Measurements from ENCODE around the gene AZU1.

Gene AZU1

GRCh38 chr19:855566-856120, 28.0 kb downstream of the AZU1 start:
- DNase-seq, result no peak

- DNase-seq, result no peak
Measured at GRCh38 chr19:858284-858683, 30.6 kb downstream of the AZU1 start.

- no peak for DNase-seq
Measured at GRCh38 chr19:858868-859843, 31.5 kb downstream of the AZU1 start, which contains the start of gene CFD. CFD (plus strand) TSS chr19:859664; CDS start chr19:859690, 26 bp downstream.

- no peak for DNase-seq
Measured at GRCh38 chr19:861141-861755, 33.6 kb downstream of the AZU1 start.

GRCh38 chr19:861756-862580, 34.3 kb downstream of the AZU1 start:
- DNase-seq, result peak; percentile 46

GRCh38 chr19:862581-863314, 35.1 kb downstream of the AZU1 start:
- DNase-seq, result peak; percentile 48

- no peak for DNase-seq
Measured at GRCh38 chr19:863315-863620, 35.6 kb downstream of the AZU1 start.

- DNase-seq, result no peak
Measured at GRCh38 chr19:866769-867300, 39.2 kb downstream of the AZU1 start.

GRCh38 chr19:867301-867793, 39.7 kb downstream of the AZU1 start:
- no peak for DNase-seq

- DNase-seq, result no peak
Measured at GRCh38 chr19:867855-868457, 40.3 kb downstream of the AZU1 start.

- no peak for DNase-seq
Measured at GRCh38 chr19:868458-869244, 41.0 kb downstream of the AZU1 start.

- DNase-seq, result no peak
Measured at GRCh38 chr19:869245-870177, 41.9 kb downstream of the AZU1 start.

- no peak for DNase-seq
Measured at GRCh38 chr19:870314-870713, 42.7 kb downstream of the AZU1 start.

GRCh38 chr19:870963-871401, 43.3 kb downstream of the AZU1 start:
- DNase-seq, result no peak

GRCh38 chr19:871446-872265, 44.0 kb downstream of the AZU1 start:
- DNase-seq, result no peak

- DNase-seq, result no peak
Measured at GRCh38 chr19:872266-872951, 44.8 kb downstream of the AZU1 start.

GRCh38 chr19:873084-873483, 45.4 kb downstream of the AZU1 start:
- DNase-seq, result no peak

GRCh38 chr19:873561-874041, 46.0 kb downstream of the AZU1 start:
- DNase-seq, result no peak

Measured in NCI-H1048 (cell line).